ENCODE results near the gene TST. TPM values are rescaled to one million over a fixed set of nuclear protein-coding genes. Genes with fewer than 3 reads are reported as not detected.

Gene TST
- total and polyA plus RNA-seq, 2 experiments from 2014 or later, result 17.2 to 44.5 TPM

- in situ Hi-C loops (cut with MboI), result no loop called here
- H3K79me2 ChIP-seq (ENCODE audit: insufficient read depth), result no peaks in the 10 kb centered on the region
- no peaks in the 10 kb centered on the region for H3K9me3 ChIP-seq (ENCODE audit: low read depth)
- no peak overlapping the region for H3K9ac ChIP-seq
- no peak for TF ChIP-seq EZH2phosphoT487 (IDR thresholded peaks at IDR 0.05; ENCODE audit: insufficient read depth, low read depth)
- TF ChIP-seq EZH2 (IDR thresholded peaks at IDR 0.05; ENCODE audit: insufficient read depth, poor library complexity, severe bottlenecking), result no peak
- H3K27ac ChIP-seq, result no peak overlapping the region
- peaks cover 2% of the 10 kb centered on the region; the same call in 1 of the 2 replicates for H3K36me3 ChIP-seq (ENCODE audit: low read depth)
- no peaks in the 10 kb centered on the region for H3F3A ChIP-seq (ENCODE audit: insufficient read depth)
- no peaks in the 10 kb centered on the region for H3K4me1 ChIP-seq (ENCODE audit: insufficient read depth)
- no peaks in the 10 kb centered on the region for H3K27me3 ChIP-seq (replicated peaks; ENCODE audit: insufficient read depth)
- H3K9me2 ChIP-seq (ENCODE audit: insufficient read depth), result no peaks in the 10 kb centered on the region
- no peak overlapping the region for H3K4me3 ChIP-seq
- 95 to 98% methylated on average over 21 to 28 of the region's 28 CpGs for WGBS, 2 experiments (ENCODE audit: low coverage in 1 of 2, low lambda C conversion rate in 2 of 2, missing lambda C conversion rate in 2 of 2)
- H3K4me2 ChIP-seq (ENCODE audit: unreplicated experiment), result no peak overlapping the region
- H2AFZ ChIP-seq, result no peak overlapping the region
- no peaks in the 10 kb centered on the region for H4K20me1 ChIP-seq (ENCODE audit: insufficient read depth)
- no peak for DNase-seq
Observed at GRCh38 chr22:37058917-37059701, 39.9 kb upstream of the TST start.

GRCh38 chr22:37057796-37058510 lies 38.7 kb upstream of the TST start:
- Histone ChIP-seq H3K4me3 (no peak overlapping the region), H3K36me3 (ENCODE audit: low read depth) (peaks cover 2% of the 10 kb centered on the region; the same call in 1 of the 2 replicates), H3K4me1 (ENCODE audit: insufficient read depth) (peaks cover 10% of the 10 kb centered on the region), H3F3A (ENCODE audit: insufficient read depth) (peaks cover 3% of the 10 kb centered on the region; the same call in 1 of the 2 replicates), H3K9me3 (ENCODE audit: low read depth) (no peaks in the 10 kb centered on the region), H2AFZ (no peak overlapping the region), H3K79me2 (ENCODE audit: insufficient read depth) (no peaks in the 10 kb centered on the region), H3K4me2 (ENCODE audit: unreplicated experiment) (no peak overlapping the region), H3K27me3 (replicated peaks; ENCODE audit: insufficient read depth) (no peaks in the 10 kb centered on the region), H3K9me2 (ENCODE audit: insufficient read depth) (no peaks in the 10 kb centered on the region), H3K27ac (no peak overlapping the region), H3K9ac (no peak overlapping the region), H4K20me1 (ENCODE audit: insufficient read depth) (no peaks in the 10 kb centered on the region)
- DNase-seq, result no peak
- in situ Hi-C loops (cut with MboI), result no loop called here
- WGBS, 2 experiments (ENCODE audit: low coverage in 1 of 2, low lambda C conversion rate in 2 of 2, missing lambda C conversion rate in 2 of 2), result 84 to 85% methylated on average over 12 of the region's 12 CpGs
- TF ChIP-seq EZH2phosphoT487 (IDR thresholded peaks at IDR 0.05; ENCODE audit: insufficient read depth, low read depth) (no peak), EZH2 (IDR thresholded peaks at IDR 0.05; ENCODE audit: insufficient read depth, poor library complexity, severe bottlenecking) (no peak)

DNA sequence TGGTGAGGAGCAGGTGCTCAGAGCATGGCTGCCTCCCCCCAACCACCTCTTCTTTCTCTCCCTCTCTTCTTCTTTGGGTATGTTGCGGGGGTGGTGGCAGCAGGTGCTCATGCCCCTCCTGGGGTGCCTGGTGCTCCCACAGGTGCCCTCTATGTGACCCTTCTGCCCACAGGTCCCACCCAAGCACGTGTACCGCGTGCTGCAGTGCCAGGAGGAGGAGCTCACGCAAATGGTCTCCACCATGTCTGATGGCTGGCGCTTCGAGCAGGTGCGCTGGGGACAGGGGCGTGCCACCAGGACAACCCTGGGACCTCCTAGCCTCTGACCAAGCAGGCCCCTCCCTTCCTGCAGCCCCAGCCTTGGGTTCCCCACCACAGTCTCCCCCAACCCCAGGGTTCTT lies 38.0 kb upstream of the TST start:
- Histone ChIP-seq H3K4me1 (ENCODE audit: insufficient read depth) (peaks cover 17% of the 10 kb centered on the region), H3K4me2 (ENCODE audit: unreplicated experiment) (no peak overlapping the region), H3K4me3 (no peak overlapping the region), H3K79me2 (ENCODE audit: insufficient read depth) (no peaks in the 10 kb centered on the region), H3K9me3 (ENCODE audit: low read depth) (no peaks in the 10 kb centered on the region), H3K9ac (no peak overlapping the region), H3K27ac (no peak overlapping the region), H3K36me3 (ENCODE audit: low read depth) (peaks cover 2% of the 10 kb centered on the region; the same call in 1 of the 2 replicates), H4K20me1 (ENCODE audit: insufficient read depth) (no peaks in the 10 kb centered on the region), H2AFZ (no peak overlapping the region), H3K9me2 (ENCODE audit: insufficient read depth) (no peaks in the 10 kb centered on the region), H3F3A (ENCODE audit: insufficient read depth) (peaks cover 7% of the 10 kb centered on the region; the same call in 1 of the 2 replicates), H3K27me3 (replicated peaks; ENCODE audit: insufficient read depth) (no peaks in the 10 kb centered on the region)
- in situ Hi-C loops (cut with MboI), result no loop called here
- 88% methylated on average over 9 of the region's 9 CpGs for WGBS, 2 experiments (ENCODE audit: low coverage in 1 of 2, low lambda C conversion rate in 2 of 2, missing lambda C conversion rate in 2 of 2)
- TF ChIP-seq EZH2phosphoT487 (IDR thresholded peaks at IDR 0.05; ENCODE audit: insufficient read depth, low read depth) (no peak), EZH2 (IDR thresholded peaks at IDR 0.05; ENCODE audit: insufficient read depth, poor library complexity, severe bottlenecking) (no peak)
- DNase-seq, result no peak

DNA sequence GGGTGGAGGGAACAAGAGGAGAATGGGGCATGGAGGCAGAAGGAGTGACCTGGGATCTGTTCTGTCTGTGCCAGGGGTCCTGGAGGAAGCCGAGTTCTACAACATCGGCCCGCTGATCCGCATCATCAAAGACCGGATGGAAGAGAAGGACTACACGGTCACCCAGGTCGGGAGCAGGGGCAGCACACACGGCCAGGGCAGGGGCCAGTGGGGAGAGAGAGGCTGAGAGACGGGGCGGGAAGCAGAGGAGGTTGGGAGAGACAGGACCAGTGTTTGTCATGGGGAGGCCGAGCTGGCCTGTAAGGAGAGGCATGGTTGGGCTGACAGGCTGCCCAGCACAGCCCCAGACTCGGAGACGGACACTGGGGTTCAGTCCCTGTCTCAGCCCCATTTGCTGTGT lies 37.0 kb upstream of the TST start:
- WGBS, 2 experiments (ENCODE audit: low coverage in 1 of 2, low lambda C conversion rate in 2 of 2, missing lambda C conversion rate in 2 of 2), result 96 to 99% methylated on average over 11 to 13 of the region's 13 CpGs
- H4K20me1 ChIP-seq (ENCODE audit: insufficient read depth), result no peaks in the 10 kb centered on the region
- peaks cover 7% of the 10 kb centered on the region; the same call in 1 of the 2 replicates for H3F3A ChIP-seq (ENCODE audit: insufficient read depth)
- in situ Hi-C loops (cut with MboI), result no loop called here
- H3K9me3 ChIP-seq (ENCODE audit: low read depth), result no peaks in the 10 kb centered on the region
- no peak overlapping the region for H3K27ac ChIP-seq
- no peak overlapping the region for H3K9ac ChIP-seq
- no peak overlapping the region for H3K4me2 ChIP-seq (ENCODE audit: unreplicated experiment)
- no peaks in the 10 kb centered on the region for H3K79me2 ChIP-seq (ENCODE audit: insufficient read depth)
- no peak overlapping the region for H3K4me3 ChIP-seq
- no peak for DNase-seq
- H3K27me3 ChIP-seq (replicated peaks; ENCODE audit: insufficient read depth), result no peaks in the 10 kb centered on the region
- peaks cover 2% of the 10 kb centered on the region; the same call in 1 of the 2 replicates for H3K36me3 ChIP-seq (ENCODE audit: low read depth)
- no peaks in the 10 kb centered on the region for H3K9me2 ChIP-seq (ENCODE audit: insufficient read depth)
- H3K4me1 ChIP-seq (ENCODE audit: insufficient read depth), result peaks cover 17% of the 10 kb centered on the region
- no peak overlapping the region for H2AFZ ChIP-seq
- TF ChIP-seq EZH2 (IDR thresholded peaks at IDR 0.05; ENCODE audit: insufficient read depth, poor library complexity, severe bottlenecking), result no peak
- no peak for TF ChIP-seq EZH2phosphoT487 (IDR thresholded peaks at IDR 0.05; ENCODE audit: insufficient read depth, low read depth)
